Measurements from ENCODE around the gene TMPRSS6. TPM values are rescaled to one million over a fixed set of nuclear protein-coding genes. Genes with fewer than 3 reads are reported as not detected.

TMPRSS6 gene
- total RNA-seq, 1 experiment from 2014 or later = 0.39 TPM

DNA sequence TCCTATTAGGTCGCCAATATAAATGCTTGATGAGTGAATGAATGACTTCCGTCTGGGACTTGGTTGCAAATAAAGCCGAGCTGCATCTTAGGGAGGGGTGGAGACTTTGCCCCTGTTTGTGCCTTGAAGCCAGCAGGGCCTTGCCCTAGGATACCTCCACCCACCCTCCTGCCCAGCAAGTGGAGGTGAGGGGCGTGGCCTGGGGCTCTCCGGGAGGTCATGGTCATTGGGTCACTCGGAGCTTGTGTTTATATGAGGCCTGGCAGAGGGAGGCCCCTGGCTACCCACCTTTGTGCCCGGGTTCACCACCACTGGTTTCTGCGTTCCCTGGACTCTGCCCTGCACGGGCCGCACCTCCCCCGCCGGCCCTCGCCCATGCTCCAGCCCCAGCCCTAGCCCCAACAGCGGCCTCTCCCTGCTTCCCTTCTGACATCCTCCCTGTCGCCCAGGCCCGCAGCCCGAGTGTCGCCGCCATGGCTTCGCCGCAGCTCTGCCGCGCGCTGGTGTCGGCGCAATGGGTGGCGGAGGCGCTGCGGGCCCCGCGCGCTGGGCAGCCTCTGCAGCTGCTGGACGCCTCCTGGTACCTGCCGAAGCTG lies 85.7 kb downstream of the TMPRSS6 start (continued):
- TF ChIP-seq ZFX (IDR thresholded peaks at IDR 0.05) = no peak
- TF ChIP-seq, protein P1, sequence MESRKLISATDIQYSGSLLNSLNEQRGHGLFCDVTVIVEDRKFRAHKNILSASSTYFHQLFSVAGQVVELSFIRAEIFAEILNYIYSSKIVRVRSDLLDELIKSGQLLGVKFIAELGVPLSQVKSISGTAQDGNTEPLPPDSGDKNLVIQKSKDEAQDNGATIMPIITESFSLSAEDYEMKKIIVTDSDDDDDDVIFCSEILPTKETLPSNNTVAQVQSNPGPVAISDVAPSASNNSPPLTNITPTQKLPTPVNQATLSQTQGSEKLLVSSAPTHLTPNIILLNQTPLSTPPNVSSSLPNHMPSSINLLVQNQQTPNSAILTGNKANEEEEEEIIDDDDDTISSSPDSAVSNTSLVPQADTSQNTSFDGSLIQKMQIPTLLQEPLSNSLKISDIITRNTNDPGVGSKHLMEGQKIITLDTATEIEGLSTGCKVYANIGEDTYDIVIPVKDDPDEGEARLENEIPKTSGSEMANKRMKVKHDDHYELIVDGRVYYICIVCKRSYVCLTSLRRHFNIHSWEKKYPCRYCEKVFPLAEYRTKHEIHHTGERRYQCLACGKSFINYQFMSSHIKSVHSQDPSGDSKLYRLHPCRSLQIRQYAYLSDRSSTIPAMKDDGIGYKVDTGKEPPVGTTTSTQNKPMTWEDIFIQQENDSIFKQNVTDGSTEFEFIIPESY (IDR thresholded peaks at IDR 0.05; ENCODE audit: extremely low read depth, insufficient replicate concordance, low read length) = no peak
- TF ChIP-seq EGR1 (IDR thresholded peaks at IDR 0.05; ENCODE audit: low read depth) = no peak
- TF ChIP-seq FOSL1 (IDR thresholded peaks at IDR 0.05; ENCODE audit: low read depth) = no peak

DNA sequence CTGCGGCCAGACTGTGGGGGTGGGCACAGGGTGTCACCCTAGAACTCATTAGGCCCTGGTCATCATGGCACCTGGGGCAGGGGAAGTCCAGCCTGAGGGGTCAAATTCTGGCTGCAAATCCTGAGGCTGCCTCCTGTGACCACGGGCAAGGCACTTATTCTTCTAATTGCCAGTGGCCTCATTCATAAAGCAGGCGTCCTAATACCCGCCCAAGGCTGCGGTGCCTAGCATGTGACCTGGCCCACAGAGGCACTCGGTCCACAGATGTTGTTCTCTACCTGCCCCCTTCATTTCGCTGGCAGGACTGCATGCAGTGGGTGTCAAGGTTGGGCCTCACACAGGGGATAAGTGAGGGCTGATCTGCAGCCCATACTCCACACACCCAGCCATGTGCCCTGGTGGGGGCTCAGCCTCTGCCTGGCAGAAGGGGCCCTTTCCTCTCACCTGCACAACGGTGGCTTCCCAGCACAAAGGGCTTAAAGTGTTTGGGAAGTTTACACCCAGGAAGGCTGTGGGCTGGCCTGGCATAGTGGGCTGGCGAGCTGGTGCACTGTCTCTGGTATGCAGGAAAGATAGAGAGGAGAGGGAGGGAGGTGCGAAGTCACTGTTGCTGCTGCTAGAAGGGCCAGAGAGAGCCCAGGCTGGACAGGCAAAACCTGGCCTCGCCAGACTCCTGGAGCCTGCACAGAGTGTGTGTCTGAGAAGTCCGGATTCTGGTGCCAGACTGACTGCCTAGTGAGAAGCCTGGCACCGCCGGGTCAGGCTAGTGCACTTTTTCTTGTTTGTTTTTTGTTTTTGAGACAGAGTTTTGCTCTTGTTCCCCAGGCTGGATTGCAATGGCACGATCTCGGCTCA lies 86.8 kb downstream of the TMPRSS6 start:
- H3K9me3 ChIP-seq (ENCODE audit: control insufficient read depth in 1 of 2, insufficient read depth in 1 of 2, low read depth in 1 of 2, low read length in 2 of 2) = no peaks in the 10 kb centered on the region
- no peak overlapping the region for H2AFZ ChIP-seq (ENCODE audit: low read depth, low read length, poor library complexity, severe bottlenecking)
- no peak overlapping the region for H3K4me2 ChIP-seq (ENCODE audit: low read length)
- no TSS peak for BruUV-seq (replicated peaks)
- peaks cover 5 to 11% of the 10 kb centered on the region in 2 experiments; a peak in 3 of 4 replicates for H3K36me3 ChIP-seq (ENCODE audit: control insufficient read depth in 1 of 2, insufficient read depth in 2 of 2, low read length in 2 of 2)
- H4K20me1 ChIP-seq (ENCODE audit: insufficient read depth) = no peaks in the 10 kb centered on the region
- H3K4me1 ChIP-seq (ENCODE audit: control insufficient read depth in 1 of 2, insufficient read depth in 2 of 2, low read length in 2 of 2) = peaks cover 14 to 24% of the 10 kb centered on the region in 2 experiments; a peak in 3 of 4 replicates
- intact Hi-C loops (cut with micrococcal nuclease) = no loop called here
- no peak overlapping the region for H3K9ac ChIP-seq (ENCODE audit: low read length)
- no peak overlapping the region for H3K4me3 ChIP-seq (replicated peaks in 1 of 2; ENCODE audit: low read depth in 1 of 2, low read length in 2 of 2)
- ATAC-seq (no peak), DNase-seq (ENCODE audit: low read depth, low spot score) (no peak)
- H3K27me3 ChIP-seq (ENCODE audit: insufficient read depth, low read length) = no peaks in the 10 kb centered on the region
- ChIA-PET POLR2A (no interaction called here), RAD21 (ENCODE audit: low non-redundant PET in 1 of 2, low total read pairs in 2 of 2, uncharacterized antibody in 2 of 2, unreplicated experiment in 2 of 2) (interaction anchor here in 1 of 2 experiments (0.6 kb wide), 2 partner anchors 27 to 28 kb away, joined by 3 to 8 read pairs; no protein-coding TSS in a partner anchor), CTCF (interaction anchor here (1.4 to 1.8 kb wide), 2 partner anchors 8 to 10 kb away, joined by 4 read pairs; no protein-coding TSS in a partner anchor)
- H3K79me2 ChIP-seq (ENCODE audit: insufficient read depth, low read length) = peaks cover 8% of the 10 kb centered on the region; the same call in 1 of the 2 replicates
- TF ChIP-seq FOSL1 (IDR thresholded peaks at IDR 0.05; ENCODE audit: low read depth) (no peak), POLR2A (IDR thresholded peaks at IDR 0.05; ENCODE audit: borderline replicate concordance, extremely low read depth, insufficient read depth, insufficient read length) (no peak), JUND (IDR thresholded peaks at IDR 0.05) (no peak), ZNF274 (IDR thresholded peaks at IDR 0.05; ENCODE audit: low read depth, low read length) (no peak), YY1 (IDR thresholded peaks at IDR 0.05; ENCODE audit: extremely low read depth, insufficient replicate concordance, low read depth, low read length) (no peak), SIN3A (IDR thresholded peaks at IDR 0.05; ENCODE audit: low read depth) (no peak), EZH2phosphoT487 (IDR thresholded peaks at IDR 0.05; ENCODE audit: borderline replicate concordance) (no peak)
- TF ChIP-seq, protein P2, sequence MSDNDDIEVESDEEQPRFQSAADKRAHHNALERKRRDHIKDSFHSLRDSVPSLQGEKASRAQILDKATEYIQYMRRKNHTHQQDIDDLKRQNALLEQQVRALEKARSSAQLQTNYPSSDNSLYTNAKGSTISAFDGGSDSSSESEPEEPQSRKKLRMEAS (IDR thresholded peaks at IDR 0.05) = no peak
- TF ChIP-seq, protein P3, sequence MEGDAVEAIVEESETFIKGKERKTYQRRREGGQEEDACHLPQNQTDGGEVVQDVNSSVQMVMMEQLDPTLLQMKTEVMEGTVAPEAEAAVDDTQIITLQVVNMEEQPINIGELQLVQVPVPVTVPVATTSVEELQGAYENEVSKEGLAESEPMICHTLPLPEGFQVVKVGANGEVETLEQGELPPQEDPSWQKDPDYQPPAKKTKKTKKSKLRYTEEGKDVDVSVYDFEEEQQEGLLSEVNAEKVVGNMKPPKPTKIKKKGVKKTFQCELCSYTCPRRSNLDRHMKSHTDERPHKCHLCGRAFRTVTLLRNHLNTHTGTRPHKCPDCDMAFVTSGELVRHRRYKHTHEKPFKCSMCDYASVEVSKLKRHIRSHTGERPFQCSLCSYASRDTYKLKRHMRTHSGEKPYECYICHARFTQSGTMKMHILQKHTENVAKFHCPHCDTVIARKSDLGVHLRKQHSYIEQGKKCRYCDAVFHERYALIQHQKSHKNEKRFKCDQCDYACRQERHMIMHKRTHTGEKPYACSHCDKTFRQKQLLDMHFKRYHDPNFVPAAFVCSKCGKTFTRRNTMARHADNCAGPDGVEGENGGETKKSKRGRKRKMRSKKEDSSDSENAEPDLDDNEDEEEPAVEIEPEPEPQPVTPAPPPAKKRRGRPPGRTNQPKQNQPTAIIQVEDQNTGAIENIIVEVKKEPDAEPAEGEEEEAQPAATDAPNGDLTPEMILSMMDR (IDR thresholded peaks at IDR 0.05 in 2 of 3, conservative IDR thresholded peaks at IDR 0.05 in 1 of 3; ENCODE audit: borderline replicate concordance in 1 of 3, insufficient read depth in 1 of 3, low read depth in 2 of 3, low read length in 2 of 3) = no peak
- TF ChIP-seq, protein P1 (IDR thresholded peaks at IDR 0.05; ENCODE audit: extremely low read depth, insufficient replicate concordance, low read length) = no peak
- no peaks in the 10 kb centered on the region for H3K9me2 ChIP-seq (ENCODE audit: insufficient read depth)
- H3K27ac ChIP-seq (ENCODE audit: low read depth, low read length) = no peak overlapping the region

Data from HCT116 (cell line).